GM19238 (cell line): Measurements from ENCODE around the gene TCEANC2.
"Not testable (repeated sequence)": the region's sequence is repeated elsewhere in the genome, so short reads cannot be mapped to it uniquely, and the experiment has no call there.

ENCODE experiments used
- DNase-seq: peaks from one replicate; pipeline ENCODE4 v3.0.0; 2011; ENCODE audit warnings: low spot score; ENCODE audit not compliant: insufficient read length

TCEANC2 gene

GRCh38 chr1:54024811-54025210, 28.6 kb upstream of the TCEANC2 start:
- not testable (repeated sequence) for DNase-seq

GRCh38 chr1:54027848-54028247, 25.6 kb upstream of the TCEANC2 start:
- DNase-seq: no peak

- DNase-seq: no peak
Observed at GRCh38 chr1:54028306-54029251, 24.8 kb upstream of the TCEANC2 start.

- no peak for DNase-seq
Observed at GRCh38 chr1:54037476-54037875, 15.9 kb upstream of the TCEANC2 start.

- DNase-seq: no peak
Observed at GRCh38 chr1:54041806-54042205, 11.6 kb upstream of the TCEANC2 start.

- no peak for DNase-seq
Observed at GRCh38 chr1:54045496-54045895, 7.9 kb upstream of the TCEANC2 start.

- no peak for DNase-seq
Observed at GRCh38 chr1:54046671-54047383, 6.6 kb upstream of the TCEANC2 start.

- no peak for DNase-seq
Observed at GRCh38 chr1:54047384-54048305, 5.8 kb upstream of the TCEANC2 start.

- DNase-seq: not testable (repeated sequence)
Observed at GRCh38 chr1:54050435-54050834, 3.0 kb upstream of the TCEANC2 start.

- DNase-seq: no peak
Observed at GRCh38 chr1:54051933-54052430, 1.4 kb upstream of the TCEANC2 start.

GRCh38 chr1:54052431-54052933, 926 bp upstream of the TCEANC2 start:
- no peak for DNase-seq

GRCh38 chr1:54053745-54054437, 483 bp downstream of the TCEANC2 start:
- DNase-seq: no peak

- DNase-seq: no peak
Observed at GRCh38 chr1:54054438-54054749, 986 bp downstream of the TCEANC2 start.

GRCh38 chr1:54064299-54064698, 10.9 kb downstream of the TCEANC2 start:
- no peak for DNase-seq

GRCh38 chr1:54069791-54070170, 16.4 kb downstream of the TCEANC2 start:
- no peak for DNase-seq

- DNase-seq: no peak
Observed at GRCh38 chr1:54070171-54070837, 16.9 kb downstream of the TCEANC2 start.

- no peak for DNase-seq
Observed at GRCh38 chr1:54077359-54077758, 24.0 kb downstream of the TCEANC2 start.

- DNase-seq: no peak
Observed at GRCh38 chr1:54080598-54081049, 27.2 kb downstream of the TCEANC2 start.

- DNase-seq: peak; percentile 30
Observed at GRCh38 chr1:54081306-54082270, 28.2 kb downstream of the TCEANC2 start.
